PFSK-1 (cell line): ENCODE measurements around the gene ACTG2.

Experiments
- FOXP2 ChIP-seq: optimal IDR thresholded peaks from 2 replicates; pipeline ENCODE3; 2011; ENCODE audit warnings: borderline replicate concordance, control low read depth, inconsistent platforms; ENCODE audit not compliant: insufficient read depth; ENCODE audit errors: extremely low read length, extremely low read depth
- POLR2AphosphoS5 ChIP-seq: IDR thresholded peaks from 2 replicates; pipeline ENCODE4 v1.6.1; 2012; ENCODE audit warnings: low read depth, mild to moderate bottlenecking, control low read depth, low read length, moderate library complexity
- REST ChIP-seq, 2 experiments: IDR thresholded peaks; 2 replicates each; pipeline versions ENCODE4 v1.6.1 to v1.8.0; 2011 to 2012; ENCODE audit warnings: low read depth in 2 of 2, low read length in 2 of 2, control low read depth in 1 of 2, inconsistent platforms in 1 of 2, mild to moderate bottlenecking in 1 of 2, moderate library complexity in 1 of 2; ENCODE audit not compliant: insufficient read depth in 1 of 2
- SIN3A ChIP-seq: IDR thresholded peaks from 2 replicates; pipeline ENCODE4 v1.6.1; 2012; ENCODE audit warnings: mild to moderate bottlenecking, low read length, moderate library complexity, borderline replicate concordance; ENCODE audit not compliant: insufficient read depth
- TAF1 ChIP-seq: IDR thresholded peaks from 2 replicates; pipeline ENCODE4 v1.6.1; 2012; ENCODE audit warnings: low read length, control low read depth, borderline replicate concordance; ENCODE audit not compliant: insufficient read depth

Gene ACTG2

DNA sequence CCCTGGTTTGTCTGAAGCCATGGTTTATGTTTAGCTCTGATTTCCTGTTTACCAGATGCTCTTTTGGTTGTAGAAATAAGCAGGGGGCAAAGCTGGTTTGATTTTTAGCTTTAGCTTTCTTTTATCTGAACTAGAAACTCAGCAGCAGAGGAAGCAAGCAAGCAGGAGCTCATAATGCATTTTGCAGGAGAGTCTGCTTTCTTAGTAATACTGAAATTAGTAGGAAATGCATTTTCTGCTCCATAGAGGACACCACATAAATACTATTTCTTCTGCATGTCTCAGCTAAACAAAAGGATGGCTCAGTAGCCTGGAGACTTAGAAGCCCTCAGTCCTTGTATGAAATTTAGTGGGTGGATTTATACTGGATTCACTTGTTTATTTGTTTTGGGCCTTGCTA is 57.0 kb downstream of the ACTG2 start:
- no peak for TF ChIP-seq REST (IDR thresholded peaks at IDR 0.05; ENCODE audit: insufficient read depth in 1 of 2, low read depth in 2 of 2, low read length in 2 of 2)
- no peak for TF ChIP-seq POLR2AphosphoS5
- TF ChIP-seq SIN3A, result no peak

DNA sequence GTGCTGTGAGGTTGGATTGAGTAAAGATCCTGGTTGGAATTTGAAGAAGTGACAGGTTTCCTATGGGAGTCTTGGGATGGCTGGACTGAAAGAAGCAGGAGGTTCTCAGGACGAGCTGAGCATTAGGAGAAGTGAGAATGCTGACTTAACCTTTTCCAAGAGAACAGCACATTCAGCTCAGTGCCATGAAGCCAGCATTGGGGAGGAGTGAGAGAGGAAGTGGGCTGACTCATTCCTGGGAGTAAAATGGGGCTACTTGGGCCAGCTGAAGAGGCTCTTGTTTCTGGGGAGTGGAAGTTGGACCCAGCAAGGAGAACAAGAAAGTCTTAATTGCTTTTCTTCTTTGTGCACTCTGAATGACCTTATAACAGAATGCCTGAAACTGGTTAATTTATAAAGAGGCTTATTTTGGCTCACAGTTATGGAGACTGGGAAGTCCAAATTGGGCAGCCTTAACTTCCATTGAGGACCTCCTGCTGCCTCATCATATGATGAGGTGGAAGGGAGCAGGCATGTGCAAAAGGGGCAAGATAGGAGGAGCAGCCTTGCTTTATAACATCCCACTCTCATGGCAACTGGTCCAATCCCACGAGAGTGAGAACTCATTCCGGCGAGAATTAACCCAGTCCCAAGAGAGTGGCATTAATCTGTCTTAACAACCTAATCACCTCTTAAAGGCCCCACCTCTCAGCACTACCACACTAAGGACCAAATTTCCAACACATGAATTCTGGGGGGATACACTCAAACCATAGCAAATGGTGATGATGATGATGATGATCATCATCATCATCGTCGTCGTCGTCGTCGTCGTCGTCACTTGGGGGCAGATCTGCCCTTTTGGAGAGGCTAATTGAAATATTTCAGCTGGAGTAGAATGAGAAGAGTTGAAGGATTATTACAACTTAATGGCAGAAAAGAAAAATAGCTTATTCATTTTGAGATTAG is 60.0 kb downstream of the ACTG2 start:
- TF ChIP-seq REST (IDR thresholded peaks at IDR 0.05; ENCODE audit: insufficient read depth in 1 of 2, low read depth in 2 of 2, low read length in 2 of 2), result no peak
- no peak for TF ChIP-seq FOXP2
- no peak for TF ChIP-seq POLR2AphosphoS5
- no peak for TF ChIP-seq SIN3A
- TF ChIP-seq TAF1, result no peak

DNA sequence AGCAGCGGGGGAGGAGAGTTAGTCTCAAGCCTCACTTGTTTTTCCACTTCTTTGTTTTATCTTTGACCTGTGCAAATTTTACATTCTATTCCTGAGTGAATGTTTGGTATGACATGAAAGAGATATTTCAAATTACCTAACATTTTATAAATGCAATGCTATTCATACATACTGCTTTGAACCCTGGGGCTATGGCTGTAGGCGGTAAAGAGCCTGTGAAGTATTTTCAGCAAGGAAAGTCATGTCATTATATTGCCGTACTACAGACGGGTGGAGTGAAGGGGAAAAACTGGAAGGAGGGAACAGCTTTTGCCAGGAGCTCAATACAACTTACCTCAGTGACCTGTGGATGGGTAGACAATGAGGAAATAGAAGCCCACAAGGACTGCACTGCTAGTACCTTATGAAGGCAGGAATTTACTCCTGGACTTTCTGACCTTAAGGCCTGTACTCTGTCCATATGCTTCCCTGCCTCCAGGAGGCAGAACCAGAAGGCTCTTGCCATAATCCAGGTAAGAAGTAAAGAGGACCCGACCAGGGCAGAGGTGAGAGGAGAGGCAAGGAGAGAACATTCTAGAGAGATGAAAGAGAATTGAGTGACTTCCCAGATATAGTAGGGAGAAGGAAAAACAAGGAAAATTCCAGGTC is 63.5 kb downstream of the ACTG2 start:
- no peak for TF ChIP-seq FOXP2
- no peak for TF ChIP-seq REST (IDR thresholded peaks at IDR 0.05; ENCODE audit: insufficient read depth in 1 of 2, low read depth in 2 of 2, low read length in 2 of 2)
- no peak for TF ChIP-seq TAF1
- TF ChIP-seq POLR2AphosphoS5, result no peak
- no peak for TF ChIP-seq SIN3A

- TF ChIP-seq TAF1 (no peak), SIN3A (no peak), FOXP2 (no peak), POLR2AphosphoS5 (no peak), REST (IDR thresholded peaks at IDR 0.05; ENCODE audit: insufficient read depth in 1 of 2, low read depth in 2 of 2, low read length in 2 of 2) (no peak)
Observed at GRCh38 chr2:73961274-73961673, 68.5 kb downstream of the ACTG2 start.
